Renal pelvis (tissue), 4 donors: ENCODE measurements around the gene DYRK3. TPM values are rescaled to one million over a fixed set of nuclear protein-coding genes. Genes with fewer than 3 reads are reported as not detected.
"Not testable (repeated sequence)": the region's sequence is repeated elsewhere in the genome, so short reads cannot be mapped to it uniquely, and the experiment has no call there.

Experiments
- DNase-seq: peaks from one replicate; pipeline ENCODE4 v3.0.0-alpha.2; 2013
- polyA plus RNA-seq, 3 donors: library from polyadenylated mRNA; unstranded; fragments of 120-200 nt; gene quantifications; one replicate each; pipeline ENCODE4 v1.2.1, GENCODE V29; 2013; ENCODE audit not compliant: insufficient read length in 3 of 3

The DYRK3 gene
- polyA plus RNA-seq, 3 donors = 8.2 to 9.0 (median 8.4) TPM

DNA sequence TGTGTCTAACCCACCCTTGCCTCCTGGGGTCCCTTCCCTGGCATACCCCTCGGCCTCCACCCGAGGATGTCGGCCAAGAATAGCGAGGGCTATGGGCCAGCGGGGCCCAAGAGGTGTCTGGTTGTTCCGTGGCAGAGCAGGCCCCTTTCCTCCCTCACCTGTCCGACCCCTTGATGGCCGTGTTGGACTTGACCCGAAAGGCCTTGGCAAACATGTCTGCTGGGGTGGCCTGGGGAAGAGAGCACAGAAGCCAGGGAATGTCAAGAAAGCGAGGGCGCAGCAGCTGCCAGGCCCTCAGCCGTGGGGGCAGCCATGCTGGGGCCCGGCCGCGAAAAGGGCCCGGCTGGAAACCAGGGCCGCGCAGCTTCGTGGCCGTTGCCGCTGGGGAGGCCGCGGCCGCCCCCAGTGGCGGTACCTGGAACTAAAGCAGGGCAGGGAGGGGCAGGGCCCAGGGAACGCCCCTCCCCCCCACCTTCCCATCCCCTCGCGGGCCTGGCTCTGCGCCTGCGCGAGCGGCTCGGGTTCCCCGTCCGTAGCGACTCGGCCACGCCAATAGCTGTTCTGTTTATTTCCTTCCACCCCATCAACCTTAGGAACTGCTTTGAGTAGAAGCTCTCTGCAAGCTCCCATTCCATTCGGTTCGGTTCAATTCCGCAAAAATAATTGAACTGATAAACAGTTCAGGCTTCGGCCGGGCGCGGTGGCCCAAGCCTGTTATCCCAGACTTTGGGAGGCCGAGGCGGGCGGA is 23.0 kb upstream of the DYRK3 start, which contains the start of gene EIF2D:
Gene EIF2D (minus strand): TSS at position 337 of the 748 bp plus-strand sequence. CDS start 123 bp downstream, at position 214.
- DNase-seq = peak; percentile 92

- not testable (repeated sequence) for DNase-seq
Measured at GRCh38 chr1:206626396-206626795, 8.9 kb upstream of the DYRK3 start.

GRCh38 chr1:206628916-206629315 is 6.4 kb upstream of the DYRK3 start:
- DNase-seq = no peak

- DNase-seq = peak; percentile 83
Measured at GRCh38 chr1:206631085-206631509, 4.2 kb upstream of the DYRK3 start.

DNA sequence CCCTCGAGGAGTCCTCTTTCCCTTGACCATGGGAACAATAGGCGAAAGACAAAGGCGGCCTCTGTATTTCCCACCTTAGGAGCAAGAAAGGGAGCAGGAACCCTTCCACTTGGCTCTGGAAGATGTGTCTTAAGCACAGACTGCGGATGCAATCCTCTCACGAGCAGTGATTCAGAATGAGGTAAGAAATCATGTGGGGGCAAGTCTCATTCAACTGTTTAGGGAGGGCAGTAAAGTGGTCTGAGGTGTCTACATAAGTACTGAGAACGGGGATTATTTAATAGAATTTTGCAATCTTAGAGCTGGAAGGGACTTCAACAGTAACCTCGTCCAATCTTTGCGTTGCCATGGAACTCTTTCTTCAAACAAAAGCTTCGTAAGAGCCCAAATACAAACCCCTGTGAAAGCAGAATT is 1.6 kb upstream of the DYRK3 start:
- no peak for DNase-seq

GRCh38 chr1:206634365-206635079 is 814 bp upstream of the DYRK3 start:
- DNase-seq = peak; percentile 88

- DNase-seq = no peak
Measured at GRCh38 chr1:206635978-206636345, 626 bp downstream of the DYRK3 start.

GRCh38 chr1:206636671-206637070 is 1.3 kb downstream of the DYRK3 start:
- no peak for DNase-seq

DNA sequence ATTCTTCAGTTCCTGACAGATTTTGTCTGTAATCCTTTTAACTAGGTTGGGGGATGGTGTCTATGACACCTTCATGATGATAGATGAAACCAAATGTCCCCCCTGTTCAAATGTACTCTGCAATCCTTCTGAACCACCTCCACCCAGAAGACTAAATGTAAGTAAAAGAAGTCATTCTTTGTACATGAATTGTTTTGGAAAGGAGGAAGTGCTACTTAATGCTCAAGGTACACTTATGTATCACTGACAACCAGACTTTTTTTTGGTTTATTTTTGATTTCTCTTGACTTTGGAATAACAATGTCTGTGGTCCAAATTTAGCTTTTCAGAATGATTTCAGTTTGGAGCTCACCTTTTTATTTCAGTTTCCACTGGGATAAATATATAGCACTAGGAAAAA is 2.3 kb downstream of the DYRK3 start:
- DNase-seq = no peak

DNA sequence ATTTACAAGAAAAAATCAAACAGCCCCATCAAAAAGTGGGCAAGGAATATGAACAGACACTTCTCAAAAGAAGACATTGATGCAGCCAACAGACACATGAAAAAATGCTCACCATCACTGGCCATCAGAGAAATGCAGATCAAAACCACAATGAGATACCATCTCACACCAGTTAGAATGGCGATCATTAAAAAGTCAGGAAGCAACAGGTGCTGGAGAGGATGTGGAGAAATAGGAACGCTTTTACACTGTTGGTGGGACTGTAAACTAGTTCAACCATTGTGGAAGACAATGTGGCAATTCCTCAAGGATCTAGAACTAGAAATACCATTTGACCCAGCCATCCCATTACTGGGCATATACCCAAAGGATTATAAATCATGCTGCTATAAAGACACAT is 6.7 kb downstream of the DYRK3 start:
- DNase-seq = not testable (repeated sequence)

GRCh38 chr1:206643118-206643698 is 7.9 kb downstream of the DYRK3 start:
- no peak for DNase-seq

DNA sequence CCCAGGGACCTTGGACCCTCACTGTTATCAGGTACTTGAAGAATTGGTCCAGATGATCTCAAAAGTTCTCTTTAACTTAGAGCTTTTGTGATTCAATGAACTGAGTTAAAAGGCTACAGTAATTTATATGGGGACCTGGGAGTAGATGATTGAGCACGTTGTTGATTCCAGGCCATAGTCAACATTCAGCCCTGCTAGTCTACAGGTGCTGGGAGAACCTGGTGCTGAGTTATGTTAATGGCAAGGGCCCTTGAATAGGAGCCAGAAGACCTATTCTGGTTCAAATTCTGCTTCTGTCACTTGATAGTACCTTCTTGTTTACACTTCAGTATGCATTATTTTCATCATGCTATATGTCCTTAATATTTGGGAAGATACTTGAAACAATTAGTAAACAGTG is 11.2 kb downstream of the DYRK3 start:
- no peak for DNase-seq

DNA sequence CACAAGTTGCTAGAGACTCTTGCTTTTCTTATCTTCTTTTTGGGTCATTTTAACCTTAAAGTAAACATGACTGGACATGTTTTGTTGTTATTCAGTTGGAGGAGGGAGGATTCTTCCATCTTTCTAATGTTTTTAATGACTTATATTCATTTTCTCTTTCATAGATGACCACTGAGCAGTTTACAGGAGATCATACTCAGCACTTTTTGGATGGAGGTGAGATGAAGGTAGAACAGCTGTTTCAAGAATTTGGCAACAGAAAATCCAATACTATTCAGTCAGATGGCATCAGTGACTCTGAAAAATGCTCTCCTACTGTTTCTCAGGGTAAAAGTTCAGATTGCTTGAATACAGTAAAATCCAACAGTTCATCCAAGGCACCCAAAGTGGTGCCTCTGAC is 11.9 kb downstream of the DYRK3 start:
- no peak for DNase-seq

- DNase-seq = no peak
Measured at GRCh38 chr1:206649261-206649921, 14.1 kb downstream of the DYRK3 start.

DNA sequence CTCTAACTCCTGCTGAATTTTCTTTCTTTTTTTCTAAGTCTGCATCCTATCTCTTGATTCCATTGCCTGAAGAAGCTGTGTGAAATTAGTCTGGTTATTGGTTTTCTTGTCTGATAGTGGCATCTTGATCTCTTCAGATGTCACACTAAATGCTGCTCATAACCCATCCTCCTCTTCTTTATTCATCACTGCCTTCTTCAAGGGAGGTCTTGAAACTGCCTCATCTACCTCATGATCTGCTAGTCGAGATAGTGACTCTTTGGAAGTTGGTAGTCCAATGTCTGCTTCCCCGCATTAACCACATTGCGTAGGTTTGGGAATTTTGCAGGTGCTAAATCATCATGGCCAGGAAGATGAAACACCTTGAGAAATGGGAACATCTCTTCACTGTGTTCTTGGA is 15.7 kb downstream of the DYRK3 start:
- no peak for DNase-seq

DNA sequence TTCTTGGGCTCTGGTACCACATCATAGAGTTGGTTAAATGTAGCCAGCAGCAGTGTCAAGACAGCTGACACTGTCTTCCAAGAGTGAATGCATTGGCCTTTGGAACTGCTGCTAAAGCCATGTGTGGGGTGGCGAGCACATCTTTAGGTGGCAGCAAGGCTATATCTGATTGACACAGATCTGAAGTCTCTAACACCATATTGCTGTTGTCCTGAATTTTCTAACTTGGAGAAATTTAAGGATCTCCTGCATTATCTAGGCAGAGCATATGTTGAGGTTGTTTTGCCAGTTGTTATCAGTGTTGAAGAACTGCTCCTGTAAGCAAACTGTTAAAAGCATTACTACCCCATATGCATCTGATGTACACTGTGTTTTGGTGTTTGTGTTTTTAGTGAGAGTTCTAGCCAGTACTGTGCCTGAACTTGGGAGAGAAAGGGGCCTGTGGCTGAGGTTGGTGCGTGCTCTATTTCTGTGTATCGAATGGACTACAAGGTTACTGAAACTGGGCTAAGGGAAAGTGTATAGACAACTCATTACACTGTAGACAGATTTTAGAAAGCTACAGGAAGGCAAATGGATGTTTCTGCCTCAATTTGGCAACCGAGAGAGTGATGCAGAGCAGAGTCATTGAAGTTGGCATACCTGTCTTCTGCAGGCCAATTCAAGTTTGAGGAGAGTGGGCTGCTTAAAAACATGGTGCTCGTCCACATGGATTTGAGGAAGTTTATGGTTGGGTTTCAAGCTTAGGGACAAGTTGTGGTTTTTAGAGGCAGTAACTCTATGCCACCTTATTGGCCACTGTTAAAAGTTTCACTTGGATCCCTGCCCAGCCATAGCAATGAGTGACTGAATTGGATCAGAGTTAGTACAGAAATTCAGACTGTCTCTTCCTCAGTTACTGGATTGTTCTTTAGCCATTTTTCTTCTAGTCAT is 16.9 kb downstream of the DYRK3 start:
- no peak for DNase-seq

DNA sequence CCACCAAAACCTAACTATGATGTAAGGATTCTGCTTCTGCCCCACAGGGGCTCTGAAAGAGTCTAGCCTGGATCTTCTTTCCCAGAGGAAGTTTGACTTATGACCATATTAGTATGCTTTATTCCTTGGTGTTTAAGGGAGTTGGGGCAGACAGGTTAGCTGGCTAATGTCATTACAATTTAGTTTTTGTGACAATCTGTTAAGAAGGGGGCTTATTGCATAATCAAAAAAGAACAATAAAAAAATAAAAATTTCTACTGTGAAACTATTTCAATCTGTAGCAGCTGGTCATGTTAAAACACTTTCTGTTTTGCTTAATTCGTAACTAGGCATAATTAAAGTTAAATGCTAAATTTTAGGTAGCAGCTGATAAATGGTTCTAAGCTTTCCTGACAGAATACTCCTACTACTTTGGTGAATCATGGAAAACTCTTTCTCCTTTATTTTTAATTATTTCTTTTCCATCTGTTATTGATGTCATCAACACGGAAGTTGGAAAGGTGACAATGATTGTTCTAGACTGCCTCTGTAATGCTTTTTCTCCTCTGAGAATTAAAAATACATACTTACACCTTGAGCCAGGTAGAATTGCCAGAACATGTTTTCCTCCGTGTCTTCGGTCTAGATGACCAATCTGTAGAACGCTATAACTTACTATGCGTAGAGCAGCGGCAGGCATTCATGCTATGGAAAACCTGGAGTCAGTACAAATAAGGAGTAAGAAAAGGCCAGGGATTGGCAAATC is 18.6 kb downstream of the DYRK3 start:
- DNase-seq = no peak

DNA sequence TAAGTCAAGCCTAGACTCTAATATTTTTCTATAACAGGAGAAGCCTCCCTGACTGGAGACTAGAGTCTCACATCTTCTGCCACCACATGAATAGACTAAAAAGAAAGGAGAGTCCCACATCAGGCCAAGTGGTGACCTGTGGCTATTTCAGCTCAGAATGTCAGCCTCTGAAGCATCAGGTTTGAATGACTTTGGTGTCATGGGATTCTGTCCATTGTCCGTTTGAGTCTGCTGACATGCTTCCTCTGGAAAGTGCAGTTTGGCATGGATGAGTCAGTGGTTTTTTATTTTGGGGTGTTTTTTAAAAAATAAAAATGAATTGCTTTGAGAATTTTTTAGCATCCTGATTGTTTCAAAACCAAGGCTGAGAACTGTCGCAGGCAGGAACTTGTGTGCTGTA is 19.5 kb downstream of the DYRK3 start:
- DNase-seq = no peak

GRCh38 chr1:206655471-206655882 is 20.1 kb downstream of the DYRK3 start:
- DNase-seq = no peak

GRCh38 chr1:206656936-206657335 is 21.6 kb downstream of the DYRK3 start:
- DNase-seq = no peak

GRCh38 chr1:206657751-206658150 is 22.4 kb downstream of the DYRK3 start:
- no peak for DNase-seq
